ENCODE results near the gene GALNT15.

DNA sequence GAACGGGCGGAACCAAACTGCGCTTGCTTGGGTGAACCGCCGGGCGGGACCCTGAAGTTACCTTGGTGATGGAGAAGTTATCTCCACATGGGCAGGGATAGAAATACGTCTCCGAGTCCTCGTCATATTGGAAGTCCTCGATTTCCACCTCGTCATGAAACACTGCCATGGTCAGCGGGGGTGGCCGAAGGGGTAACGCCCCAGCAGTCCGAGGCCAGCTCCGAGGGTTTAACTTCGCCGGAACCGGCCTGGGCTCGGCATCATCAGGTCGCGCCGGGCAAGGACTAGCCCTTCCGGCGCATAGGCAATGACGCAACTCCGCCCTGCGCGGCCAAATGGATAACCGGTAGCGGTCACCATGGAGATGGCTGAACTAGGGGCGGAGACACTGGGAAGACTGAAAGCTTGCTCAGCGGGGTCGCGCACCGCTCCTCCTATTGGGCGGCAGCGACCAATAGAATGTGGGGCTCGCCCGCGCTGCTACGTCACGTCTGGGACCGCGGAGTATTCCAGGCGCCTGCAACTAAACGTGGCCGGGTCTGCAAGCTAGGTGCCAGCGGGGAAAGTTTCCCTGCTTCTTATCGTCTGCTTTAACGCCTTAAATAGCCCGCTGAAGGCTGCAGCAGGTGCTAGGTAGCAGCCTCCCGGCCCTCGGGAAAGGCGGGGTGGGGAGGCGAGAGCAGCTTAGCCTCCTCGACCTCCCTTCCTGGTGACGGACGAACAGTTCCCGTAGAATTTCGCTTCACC lies 90.4 kb downstream of the GALNT15 start, which contains the start of the genes DPH3 and OXNAD1:
- peak; percentile 17 to 87 for TF ChIP-seq POLR2A (IDR thresholded peaks at IDR 0.05)
- TF ChIP-seq CTCF (IDR thresholded peaks at IDR 0.05) = peak in 2 of 5 experiments; percentile 65 to 70

Measured in tibial nerve (tissue), 3 donors.